Neural progenitor cell (in vitro differentiated cells): ENCODE results near the gene SCGN. TPM values are rescaled to one million over a fixed set of nuclear protein-coding genes. Genes with fewer than 3 reads are reported as not detected.

ENCODE experiments used
- DNase-seq: peaks from one replicate; pipeline ENCODE4 v3.0.0-alpha.2; 2016; ENCODE audit warnings: low spot score
- H2AFZ ChIP-seq: fragments of 200-600 bp; sonication (generic); replicated peaks from 2 replicates; pipeline ENCODE4 v1.6.1; 2016; ENCODE audit warnings: antibody characterized with exemption
- H3F3A ChIP-seq: fragments of 200-600 bp; sonication (generic); 2 replicates; pipeline ENCODE4 v1.6.1; 2016; ENCODE audit warnings: antibody characterized with exemption, low read depth
- H3K27ac ChIP-seq: fragments of 200-600 bp; sonication (generic); 2 replicates; pipeline ENCODE4 v1.5.1; 2016; ENCODE audit warnings: mild to moderate bottlenecking
- H3K27me3 ChIP-seq: fragments of 200-600 bp; sonication (generic); 2 replicates; pipeline ENCODE4 v1.6.1; 2016; ENCODE audit warnings: mild to moderate bottlenecking, moderate library complexity
- H3K36me3 ChIP-seq: fragments of 200-600 bp; sonication (generic); 2 replicates; pipeline ENCODE4 v1.5.1; 2016
- H3K4me1 ChIP-seq: fragments of 200-600 bp; sonication (generic); 2 replicates; pipeline ENCODE4 v1.6.1; 2016; ENCODE audit warnings: mixed run types
- H3K4me2 ChIP-seq: fragments of 200-600 bp; sonication (generic); 2 replicates; pipeline ENCODE4 v1.6.1; 2016
- H3K4me3 ChIP-seq: fragments of 200-600 bp; sonication (generic); 2 replicates; pipeline ENCODE4 v1.5.1; 2016
- H3K79me2 ChIP-seq: fragments of 200-600 bp; sonication (generic); 2 replicates; pipeline ENCODE4 v1.6.1; 2016; ENCODE audit warnings: low read depth
- H3K9ac ChIP-seq: fragments of 200-600 bp; sonication (generic); 2 replicates; pipeline ENCODE4 v1.6.1; 2016
- H3K9me3 ChIP-seq: fragments of 200-600 bp; sonication (generic); 2 replicates; pipeline ENCODE4 v1.5.1; 2016; ENCODE audit warnings: low read depth
- H4K20me1 ChIP-seq: fragments of 200-600 bp; sonication (generic); 2 replicates; pipeline ENCODE4 v1.6.1; 2016; ENCODE audit warnings: low read depth
- H3K27ac Mint-ChIP-seq: 3 replicates; pipeline ENCODE4 v1.8.0; 2021; ENCODE audit warnings: mixed read lengths
- H3K27me3 Mint-ChIP-seq: 2 replicates; pipeline ENCODE4 v1.8.0; 2022; ENCODE audit warnings: low read depth, mild to moderate bottlenecking, inconsistent platforms, moderate library complexity, mixed read lengths; ENCODE audit not compliant: insufficient read depth
- H3K36me3 Mint-ChIP-seq: 3 replicates; pipeline ENCODE4 v1.8.0; 2021; ENCODE audit warnings: mixed read lengths
- H3K4me1 Mint-ChIP-seq: 3 replicates; pipeline ENCODE4 v1.8.0; 2021; ENCODE audit warnings: mixed read lengths
- H3K4me3 Mint-ChIP-seq: 3 replicates; pipeline ENCODE4 v1.8.0; 2021; ENCODE audit warnings: mild to moderate bottlenecking, moderate library complexity, mixed read lengths
- H3K9me3 Mint-ChIP-seq: 3 replicates; pipeline ENCODE4 v1.8.0; 2020; ENCODE audit warnings: mixed read lengths
- EZH2 ChIP-seq: fragments of 200-600 bp; sonication (generic); IDR thresholded peaks from 2 replicates; pipeline ENCODE4 v1.6.1; 2017; ENCODE audit warnings: antibody characterized with exemption, mild to moderate bottlenecking, moderate library complexity
- EZH2phosphoT487 ChIP-seq: fragments of 200-600 bp; sonication (generic); IDR thresholded peaks from 2 replicates; pipeline ENCODE4 v1.6.1; 2017; ENCODE audit warnings: antibody characterized with exemption
- total RNA-seq: library from RNA; depleted of rRNA; stranded (reverse); fragments of >200 nt; gene quantifications from 2 replicates; pipeline ENCODE4 v1.2.3, GENCODE V29; 2015; ENCODE audit warnings: low replicate concordance
- TF ChIP-seq, protein P1 (sequence below): fragments of 200-600 bp; sonication (generic); IDR thresholded peaks from 2 replicates; pipeline ENCODE4 v1.5.1; 2017; ENCODE audit warnings: antibody characterized with exemption, mild to moderate bottlenecking

The SCGN gene
- total RNA-seq, 1 donor from 2014 or later: not detected

DNA sequence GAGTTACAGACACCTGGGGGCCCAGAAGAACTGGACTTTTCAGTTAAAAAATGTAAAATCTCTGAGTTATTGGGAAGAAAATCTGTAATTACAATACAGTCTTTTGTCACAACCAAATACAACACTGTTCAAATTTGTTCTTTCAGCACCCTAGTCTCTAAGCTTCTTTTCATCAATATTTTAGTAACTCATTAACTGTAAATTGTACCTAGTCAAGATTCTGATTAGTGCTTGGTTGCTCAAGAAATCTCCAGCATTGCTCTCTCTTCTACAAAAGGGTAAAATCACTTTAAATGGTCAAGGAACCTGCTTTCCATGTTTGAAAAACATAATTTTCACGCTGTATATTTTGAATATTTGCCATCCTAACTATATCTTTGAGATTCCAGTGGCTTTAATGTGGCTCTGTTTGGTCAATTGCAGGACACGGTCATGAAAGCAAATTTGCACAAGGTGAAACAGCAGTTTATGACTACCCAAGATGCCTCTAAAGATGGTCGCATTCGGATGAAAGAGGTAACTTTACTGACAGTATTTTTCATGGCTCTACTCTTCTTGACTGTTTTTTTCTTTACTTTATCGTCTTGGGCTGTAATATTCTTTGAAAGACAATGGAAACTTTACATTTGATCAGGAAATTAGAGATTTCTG, 9.2 kb downstream of the SCGN start:
- peaks cover 14% of the 10 kb centered on the region for H3K27me3 ChIP-seq
- no peaks in the 10 kb centered on the region for H3K9me3 ChIP-seq
- Mint-ChIP-seq H3K4me3 (no peak overlapping the region), H3K36me3 (no peaks in the 10 kb centered on the region), H3K4me1 (peaks cover 5% of the 10 kb centered on the region), H3K9me3 (no peaks in the 10 kb centered on the region), H3K27me3 (peaks cover 3% of the 10 kb centered on the region), H3K27ac (no peak overlapping the region)
- H2AFZ ChIP-seq: no peak overlapping the region
- TF ChIP-seq, protein P1, sequence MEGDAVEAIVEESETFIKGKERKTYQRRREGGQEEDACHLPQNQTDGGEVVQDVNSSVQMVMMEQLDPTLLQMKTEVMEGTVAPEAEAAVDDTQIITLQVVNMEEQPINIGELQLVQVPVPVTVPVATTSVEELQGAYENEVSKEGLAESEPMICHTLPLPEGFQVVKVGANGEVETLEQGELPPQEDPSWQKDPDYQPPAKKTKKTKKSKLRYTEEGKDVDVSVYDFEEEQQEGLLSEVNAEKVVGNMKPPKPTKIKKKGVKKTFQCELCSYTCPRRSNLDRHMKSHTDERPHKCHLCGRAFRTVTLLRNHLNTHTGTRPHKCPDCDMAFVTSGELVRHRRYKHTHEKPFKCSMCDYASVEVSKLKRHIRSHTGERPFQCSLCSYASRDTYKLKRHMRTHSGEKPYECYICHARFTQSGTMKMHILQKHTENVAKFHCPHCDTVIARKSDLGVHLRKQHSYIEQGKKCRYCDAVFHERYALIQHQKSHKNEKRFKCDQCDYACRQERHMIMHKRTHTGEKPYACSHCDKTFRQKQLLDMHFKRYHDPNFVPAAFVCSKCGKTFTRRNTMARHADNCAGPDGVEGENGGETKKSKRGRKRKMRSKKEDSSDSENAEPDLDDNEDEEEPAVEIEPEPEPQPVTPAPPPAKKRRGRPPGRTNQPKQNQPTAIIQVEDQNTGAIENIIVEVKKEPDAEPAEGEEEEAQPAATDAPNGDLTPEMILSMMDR: no peak
- no peak for TF ChIP-seq EZH2
- no peak for TF ChIP-seq EZH2phosphoT487
- H4K20me1 ChIP-seq: no peaks in the 10 kb centered on the region
- DNase-seq: no peak
- H3F3A ChIP-seq: no peaks in the 10 kb centered on the region
- H3K4me2 ChIP-seq: no peak overlapping the region
- H3K4me1 ChIP-seq: no peaks in the 10 kb centered on the region
- no peak overlapping the region for H3K9ac ChIP-seq
- H3K27ac ChIP-seq: no peak overlapping the region
- H3K79me2 ChIP-seq: no peaks in the 10 kb centered on the region
- no peak overlapping the region for H3K4me3 ChIP-seq
- no peaks in the 10 kb centered on the region for H3K36me3 ChIP-seq

DNA sequence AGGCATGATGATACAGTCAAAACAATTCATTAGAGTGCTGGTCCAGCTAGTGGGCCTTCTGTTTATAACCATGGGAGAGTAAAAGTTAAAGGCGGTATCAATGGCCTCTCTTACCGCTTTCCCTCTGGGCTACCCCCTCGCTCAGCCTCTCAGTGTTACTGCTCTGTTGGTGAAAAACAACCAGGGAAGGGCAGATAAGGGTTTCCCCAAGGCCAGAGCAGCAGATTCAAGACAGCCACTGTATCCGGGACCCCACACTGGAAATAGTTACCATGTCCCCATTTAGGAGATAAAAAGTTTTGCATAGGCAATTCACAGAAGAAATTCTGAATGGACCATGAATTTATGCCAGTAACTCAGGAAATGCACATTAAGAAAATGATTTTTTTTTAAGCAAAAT, 13.4 kb downstream of the SCGN start:
- H3K27ac ChIP-seq: no peak overlapping the region
- H2AFZ ChIP-seq: no peak overlapping the region
- H3K36me3 ChIP-seq: no peaks in the 10 kb centered on the region
- no peak overlapping the region for H3K4me2 ChIP-seq
- H3K27ac Mint-ChIP-seq: no peak overlapping the region
- no peaks in the 10 kb centered on the region for H3K79me2 ChIP-seq
- no peak for TF ChIP-seq EZH2phosphoT487
- TF ChIP-seq, protein P1: no peak
- no peak for TF ChIP-seq EZH2
- H3F3A ChIP-seq: no peaks in the 10 kb centered on the region
- H3K27me3 ChIP-seq: no peaks in the 10 kb centered on the region
- no peak overlapping the region for H3K4me3 ChIP-seq
- no peak overlapping the region for H3K9ac ChIP-seq
- H3K9me3 Mint-ChIP-seq: no peaks in the 10 kb centered on the region
- no peaks in the 10 kb centered on the region for H3K27me3 Mint-ChIP-seq
- H3K4me3 Mint-ChIP-seq: no peak overlapping the region
- H4K20me1 ChIP-seq: no peaks in the 10 kb centered on the region
- peaks cover 4% of the 10 kb centered on the region for H3K4me1 Mint-ChIP-seq
- no peaks in the 10 kb centered on the region for H3K4me1 ChIP-seq
- no peak for DNase-seq
- no peaks in the 10 kb centered on the region for H3K9me3 ChIP-seq
- no peaks in the 10 kb centered on the region for H3K36me3 Mint-ChIP-seq

DNA sequence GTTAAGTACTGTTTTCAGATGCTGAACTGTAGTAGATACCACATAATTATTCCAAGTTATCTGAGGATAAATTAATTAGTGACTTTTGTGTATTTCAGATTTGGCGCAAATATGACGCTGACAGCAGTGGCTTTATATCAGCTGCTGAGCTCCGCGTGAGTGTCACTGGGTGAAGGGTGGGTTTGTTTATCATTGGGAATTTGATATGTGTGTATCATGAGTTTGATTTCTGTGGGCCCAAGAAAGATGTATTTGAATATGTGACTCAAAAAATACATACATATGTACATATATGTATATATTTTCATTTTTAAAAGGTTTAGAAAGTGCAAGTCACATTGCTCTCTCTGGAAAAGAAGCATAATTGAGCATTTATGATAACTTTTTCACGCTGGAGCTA, 17.4 kb downstream of the SCGN start:
- Mint-ChIP-seq H3K27me3 (no peaks in the 10 kb centered on the region), H3K36me3 (no peaks in the 10 kb centered on the region), H3K4me3 (no peak overlapping the region), H3K4me1 (peaks cover 17% of the 10 kb centered on the region), H3K27ac (no peak overlapping the region), H3K9me3 (no peaks in the 10 kb centered on the region)
- no peak overlapping the region for H3K9ac ChIP-seq
- H3F3A ChIP-seq: no peaks in the 10 kb centered on the region
- no peaks in the 10 kb centered on the region for H3K27me3 ChIP-seq
- H3K36me3 ChIP-seq: no peaks in the 10 kb centered on the region
- H3K9me3 ChIP-seq: no peaks in the 10 kb centered on the region
- no peak overlapping the region for H3K4me3 ChIP-seq
- no peaks in the 10 kb centered on the region for H3K4me1 ChIP-seq
- DNase-seq: no peak
- no peak for TF ChIP-seq EZH2phosphoT487
- TF ChIP-seq EZH2: no peak
- TF ChIP-seq, protein P1: no peak
- no peaks in the 10 kb centered on the region for H4K20me1 ChIP-seq
- H3K27ac ChIP-seq: no peak overlapping the region
- H3K79me2 ChIP-seq: no peaks in the 10 kb centered on the region
- H3K4me2 ChIP-seq: no peak overlapping the region
- H2AFZ ChIP-seq: no peak overlapping the region
